ENCODE data around the gene GEN1.
A peak's percentile ranks its signal among the peaks of the same experiment; 100 is the strongest.

The GEN1 gene

GRCh38 chr2:17762451-17762850 lies 8.5 kb downstream of the GEN1 start:
- no peaks in the 10 kb centered on the region for H3K9me3 Mint-ChIP-seq
- H3K27me3 Mint-ChIP-seq: no peaks in the 10 kb centered on the region
- no peak overlapping the region for H3K4me3 Mint-ChIP-seq
- H3K27ac Mint-ChIP-seq: no peak overlapping the region
- H3K36me3 Mint-ChIP-seq: peaks cover 19% of the 10 kb centered on the region
- DNase-seq (ENCODE audit: low spot score in 2 of 2) (no peak), ATAC-seq (ENCODE audit: low read depth) (no peak)
- peaks cover 4% of the 10 kb centered on the region for H3K4me1 Mint-ChIP-seq

GRCh38 chr2:17763641-17764333 lies 9.8 kb downstream of the GEN1 start:
- no peak overlapping the region for H3K4me3 Mint-ChIP-seq
- H3K36me3 Mint-ChIP-seq: peaks cover 25% of the 10 kb centered on the region
- no peak overlapping the region for H3K27ac Mint-ChIP-seq
- H3K9me3 Mint-ChIP-seq: no peaks in the 10 kb centered on the region
- DNase-seq (ENCODE audit: low spot score in 2 of 2) (no peak), ATAC-seq (ENCODE audit: low read depth) (no peak)
- H3K27me3 Mint-ChIP-seq: no peaks in the 10 kb centered on the region
- H3K4me1 Mint-ChIP-seq: no peaks in the 10 kb centered on the region

GRCh38 chr2:17765398-17765797 lies 11.5 kb downstream of the GEN1 start:
- Mint-ChIP-seq H3K36me3 (peaks cover 24% of the 10 kb centered on the region), H3K4me3 (no peak overlapping the region), H3K4me1 (no peaks in the 10 kb centered on the region), H3K27ac (no peak overlapping the region), H3K9me3 (no peaks in the 10 kb centered on the region), H3K27me3 (no peaks in the 10 kb centered on the region)
- no peak for ATAC-seq (ENCODE audit: low read depth)
- DNase-seq (ENCODE audit: low spot score in 2 of 2): no peak

- DNase-seq (ENCODE audit: low spot score in 2 of 2) (no peak), ATAC-seq (ENCODE audit: low read depth) (no peak)
- H3K27me3 Mint-ChIP-seq: no peaks in the 10 kb centered on the region
- H3K9me3 Mint-ChIP-seq: no peaks in the 10 kb centered on the region
- H3K36me3 Mint-ChIP-seq: peaks cover 17% of the 10 kb centered on the region
- no peak overlapping the region for H3K27ac Mint-ChIP-seq
- no peaks in the 10 kb centered on the region for H3K4me1 Mint-ChIP-seq
- no peak overlapping the region for H3K4me3 Mint-ChIP-seq
Measured at GRCh38 chr2:17768894-17769293, 15.0 kb downstream of the GEN1 start.

GRCh38 chr2:17771956-17772355 lies 18.0 kb downstream of the GEN1 start:
- H3K27ac Mint-ChIP-seq: no peak overlapping the region
- DNase-seq (ENCODE audit: low spot score in 2 of 2) (no peak), ATAC-seq (ENCODE audit: low read depth) (no peak)
- H3K27me3 Mint-ChIP-seq: no peaks in the 10 kb centered on the region
- no peaks in the 10 kb centered on the region for H3K4me1 Mint-ChIP-seq
- H3K4me3 Mint-ChIP-seq: no peak overlapping the region
- no peaks in the 10 kb centered on the region for H3K9me3 Mint-ChIP-seq
- peaks cover 19% of the 10 kb centered on the region for H3K36me3 Mint-ChIP-seq

- DNase-seq (ENCODE audit: low spot score in 2 of 2) (no peak), ATAC-seq (ENCODE audit: low read depth) (no peak)
- Mint-ChIP-seq H3K27me3 (no peaks in the 10 kb centered on the region), H3K4me3 (no peak overlapping the region), H3K4me1 (no peaks in the 10 kb centered on the region), H3K36me3 (peaks cover 19% of the 10 kb centered on the region), H3K27ac (no peak overlapping the region), H3K9me3 (no peaks in the 10 kb centered on the region)
Measured at GRCh38 chr2:17772532-17772931, 18.6 kb downstream of the GEN1 start.

- peaks cover 10% of the 10 kb centered on the region for H3K36me3 Mint-ChIP-seq
- H3K27ac Mint-ChIP-seq: no peak overlapping the region
- H3K27me3 Mint-ChIP-seq: no peaks in the 10 kb centered on the region
- H3K4me1 Mint-ChIP-seq: no peaks in the 10 kb centered on the region
- H3K4me3 Mint-ChIP-seq: no peak overlapping the region
- no peaks in the 10 kb centered on the region for H3K9me3 Mint-ChIP-seq
- ATAC-seq (ENCODE audit: low read depth) (no peak), DNase-seq (ENCODE audit: low spot score in 2 of 2) (no peak)
Measured at GRCh38 chr2:17780546-17780945, 26.6 kb downstream of the GEN1 start.

GRCh38 chr2:17781482-17781881 lies 27.5 kb downstream of the GEN1 start:
- Mint-ChIP-seq H3K9me3 (no peaks in the 10 kb centered on the region), H3K4me1 (no peaks in the 10 kb centered on the region), H3K4me3 (no peak overlapping the region), H3K36me3 (peaks cover 10% of the 10 kb centered on the region), H3K27me3 (no peaks in the 10 kb centered on the region), H3K27ac (no peak overlapping the region)
- no peak for DNase-seq (ENCODE audit: low spot score in 2 of 2)
- ATAC-seq (ENCODE audit: low read depth): no peak

- no peak for DNase-seq (ENCODE audit: low spot score in 2 of 2)
- Mint-ChIP-seq H3K4me3 (no peak overlapping the region), H3K27ac (no peak overlapping the region), H3K9me3 (no peaks in the 10 kb centered on the region), H3K36me3 (peaks cover 3% of the 10 kb centered on the region), H3K4me1 (peaks cover 4% of the 10 kb centered on the region), H3K27me3 (no peaks in the 10 kb centered on the region)
- ATAC-seq (ENCODE audit: low read depth): no peak
Measured at GRCh38 chr2:17786727-17787126, 32.8 kb downstream of the GEN1 start.

- no peak for ATAC-seq (ENCODE audit: low read depth)
- Mint-ChIP-seq H3K4me1 (peaks cover 6% of the 10 kb centered on the region), H3K4me3 (no peak overlapping the region), H3K27ac (peak overlapping the region; percentile 70), H3K36me3 (no peaks in the 10 kb centered on the region), H3K9me3 (no peaks in the 10 kb centered on the region), H3K27me3 (no peaks in the 10 kb centered on the region)
- DNase-seq (ENCODE audit: low spot score in 2 of 2): no peak
Measured at GRCh38 chr2:17788773-17789172, 34.8 kb downstream of the GEN1 start.

GRCh38 chr2:17790536-17790935 lies 36.6 kb downstream of the GEN1 start:
- Mint-ChIP-seq H3K4me3 (no peak overlapping the region), H3K4me1 (peaks cover 6% of the 10 kb centered on the region), H3K27ac (no peak overlapping the region), H3K27me3 (no peaks in the 10 kb centered on the region), H3K9me3 (no peaks in the 10 kb centered on the region), H3K36me3 (no peaks in the 10 kb centered on the region)
- no peak for DNase-seq (ENCODE audit: low spot score in 2 of 2)
- ATAC-seq (ENCODE audit: low read depth): no peak

GRCh38 chr2:17791121-17791816 lies 37.3 kb downstream of the GEN1 start:
- ATAC-seq (ENCODE audit: low read depth) (no peak), DNase-seq (ENCODE audit: low spot score in 2 of 2) (no peak)
- Mint-ChIP-seq H3K4me3 (no peak overlapping the region), H3K27me3 (no peaks in the 10 kb centered on the region), H3K4me1 (peaks cover 6% of the 10 kb centered on the region), H3K36me3 (no peaks in the 10 kb centered on the region), H3K27ac (no peak overlapping the region), H3K9me3 (no peaks in the 10 kb centered on the region)

GRCh38 chr2:17791817-17792130 lies 37.8 kb downstream of the GEN1 start:
- H3K27ac Mint-ChIP-seq: no peak overlapping the region
- H3K27me3 Mint-ChIP-seq: no peaks in the 10 kb centered on the region
- ATAC-seq (ENCODE audit: low read depth): no peak
- peaks cover 6% of the 10 kb centered on the region for H3K4me1 Mint-ChIP-seq
- no peaks in the 10 kb centered on the region for H3K9me3 Mint-ChIP-seq
- no peak overlapping the region for H3K4me3 Mint-ChIP-seq
- no peaks in the 10 kb centered on the region for H3K36me3 Mint-ChIP-seq
- DNase-seq (ENCODE audit: low spot score in 2 of 2): no peak

- ATAC-seq (ENCODE audit: low read depth): no peak
- Mint-ChIP-seq H3K27ac (no peak overlapping the region), H3K36me3 (no peaks in the 10 kb centered on the region)
Measured at GRCh38 chr2:17792515-17792914, 38.6 kb downstream of the GEN1 start.

GRCh38 chr2:17793296-17793695 lies 39.4 kb downstream of the GEN1 start:
- H3K9me3 Mint-ChIP-seq: no peaks in the 10 kb centered on the region
- no peak overlapping the region for H3K4me3 Mint-ChIP-seq
- no peaks in the 10 kb centered on the region for H3K36me3 Mint-ChIP-seq
- no peak overlapping the region for H3K27ac Mint-ChIP-seq
- DNase-seq (ENCODE audit: low spot score in 2 of 2) (no peak), ATAC-seq (ENCODE audit: low read depth) (no peak)
- H3K4me1 Mint-ChIP-seq: peaks cover 6% of the 10 kb centered on the region
- H3K27me3 Mint-ChIP-seq: no peaks in the 10 kb centered on the region

More at GRCh38 chr2:17792515-17792914, 38.6 kb downstream of the GEN1 start:
- no peak for DNase-seq (ENCODE audit: low spot score in 2 of 2)
- Mint-ChIP-seq H3K27me3 (no peaks in the 10 kb centered on the region), H3K4me1 (peaks cover 6% of the 10 kb centered on the region), H3K4me3 (no peak overlapping the region), H3K9me3 (no peaks in the 10 kb centered on the region)

Measured in memory B cell (primary cell).